Tibial nerve (tissue), 4 donors: Measurements from ENCODE around the gene SPG11. TPM values are rescaled to one million over a fixed set of nuclear protein-coding genes. Genes with fewer than 3 reads are reported as not detected.
"Not testable (repeated sequence)": the region's sequence is repeated elsewhere in the genome, so short reads cannot be mapped to it uniquely, and the experiment has no call there.

Experiments
- DNase-seq, 2 donors: peaks; one replicate each; pipeline ENCODE4 v3.0.0-alpha.2; 2019; ENCODE audit warnings: low spot score in 2 of 2
- H3K27ac ChIP-seq, 4 donors: fragments of 200-600 bp; sonication (generic) in 3 of 4; one replicate each; pipeline ENCODE4 v1.5.1; 2017 to 2019; ENCODE audit warnings: mild to moderate bottlenecking in 1 of 4
- H3K27me3 ChIP-seq, 2 donors: fragments of 200-600 bp; sonication (generic) in 1 of 2; one replicate each; pipeline versions ENCODE4 v1.5.1 to v1.6.0; 2017 to 2019
- H3K36me3 ChIP-seq, 3 donors: fragments of 200-600 bp; sonication (generic); one replicate each; pipeline ENCODE4 v1.5.1; 2018 to 2019
- H3K4me1 ChIP-seq, 4 donors: fragments of 200-600 bp; sonication (generic) in 3 of 4; one replicate each; pipeline ENCODE4 v1.5.1; 2017 to 2019
- H3K4me3 ChIP-seq, 4 donors: fragments of 200-600 bp; sonication (generic) in 3 of 4; one replicate each; pipeline ENCODE4 v1.5.1; 2017 to 2019; ENCODE audit warnings: mild to moderate bottlenecking in 1 of 4, moderate library complexity in 1 of 4
- H3K9me3 ChIP-seq, 4 donors: fragments of 200-600 bp; sonication (generic) in 3 of 4; one replicate each; pipeline ENCODE4 v1.5.1; 2017 to 2019
- CTCF ChIP-seq, 5 experiments: fragments of 200-600 bp in 3 of 5; fragments of 450-650 bp in 2 of 5; sonication (generic) in 3 of 5; IDR thresholded peaks; one replicate each; pipeline ENCODE4 v1.5.1; 2016 to 2019; ENCODE audit warnings: antibody characterized with exemption in 5 of 5, mild to moderate bottlenecking in 3 of 5, moderate library complexity in 2 of 5
- EP300 ChIP-seq, 2 donors: sonication (generic); formaldehyde crosslinking; IDR thresholded peaks; one replicate each; pipeline ENCODE4 v1.6.1; 2017; ENCODE audit warnings: antibody characterized with exemption in 2 of 2, mild to moderate bottlenecking in 1 of 2
- POLR2A ChIP-seq, 2 donors: fragments of 450-650 bp; IDR thresholded peaks; one replicate each; pipeline ENCODE4 v1.6.1; 2017; ENCODE audit warnings: antibody characterized with exemption in 2 of 2, mild to moderate bottlenecking in 2 of 2, moderate library complexity in 2 of 2
- WGBS, 2 donors: methylation state at CpG; one replicate each; pipeline ENCODE4 v1.1.5; 2018; 5-methylcytosine and 5-hydroxymethylcytosine counted together
- total RNA-seq, 4 donors: library from RNA; depleted of rRNA; stranded (reverse); fragments of >200 nt; gene quantifications; one replicate each; pipeline ENCODE4 v1.1.0, GENCODE V29; 2016

SPG11 gene
- total RNA-seq, 4 donors from 2014 or later = 65.5 to 157 (median 96.2) TPM

GRCh38 chr15:44636976-44637375 is 26.5 kb downstream of the SPG11 start:
- WGBS, 2 donors = 80 to 81% methylated on average over 1 of the region's 1 CpG
- H3K4me3 ChIP-seq = no peak overlapping the region
- no peaks in the 10 kb centered on the region for H3K27me3 ChIP-seq
- no peak overlapping the region for H3K27ac ChIP-seq
- no peaks in the 10 kb centered on the region for H3K9me3 ChIP-seq
- H3K36me3 ChIP-seq = peaks cover 2 to 82% (median 10%) of the 10 kb centered on the region in 3 donors
- H3K4me1 ChIP-seq = no peaks in the 10 kb centered on the region
- no peak for DNase-seq
- TF ChIP-seq POLR2A (IDR thresholded peaks at IDR 0.05) = no peak

- Histone ChIP-seq H3K36me3 (peaks cover 2 to 90% (median 14%) of the 10 kb centered on the region in 3 donors), H3K9me3 (no peaks in the 10 kb centered on the region), H3K4me1 (no peaks in the 10 kb centered on the region), H3K27ac (no peak overlapping the region), H3K4me3 (no peak overlapping the region), H3K27me3 (no peaks in the 10 kb centered on the region)
- TF ChIP-seq CTCF (IDR thresholded peaks at IDR 0.05) (no peak), POLR2A (IDR thresholded peaks at IDR 0.05) (no peak), EP300 (IDR thresholded peaks at IDR 0.05) (no peak)
- 91 to 93% methylated on average over 5 of the region's 5 CpGs for WGBS, 2 donors
- DNase-seq = no peak
These were observed 29.9 kb downstream of the SPG11 start for GRCh38 chr15:44633603-44634002.

GRCh38 chr15:44625286-44625685 is 38.2 kb downstream of the SPG11 start:
- H3K36me3 ChIP-seq = peaks cover 5 to 99% (median 10%) of the 10 kb centered on the region in 3 donors
- H3K9me3 ChIP-seq, DNase-seq, H3K27me3 ChIP-seq, H3K27ac ChIP-seq, H3K4me1 ChIP-seq, H3K4me3 ChIP-seq: not testable (repeated sequence)
- 96% methylated on average over 2 of the region's 2 CpGs for WGBS, 2 donors

GRCh38 chr15:44623178-44623577 is 40.3 kb downstream of the SPG11 start:
- H3K36me3 ChIP-seq = peaks cover 5 to 99% (median 7%) of the 10 kb centered on the region in 3 donors
- no peak for DNase-seq
- H3K27me3 ChIP-seq = no peaks in the 10 kb centered on the region
- no peak overlapping the region for H3K4me3 ChIP-seq
- no peaks in the 10 kb centered on the region for H3K4me1 ChIP-seq
- no peak for TF ChIP-seq EP300 (IDR thresholded peaks at IDR 0.05)
- TF ChIP-seq POLR2A (IDR thresholded peaks at IDR 0.05) = no peak
- no peaks in the 10 kb centered on the region for H3K9me3 ChIP-seq
- H3K27ac ChIP-seq = no peak overlapping the region

GRCh38 chr15:44620081-44620480 is 43.4 kb downstream of the SPG11 start:
- Histone ChIP-seq H3K36me3 (peaks cover 0 to 100% (median under 1%) of the 10 kb centered on the region in 3 donors), H3K9me3 (no peaks in the 10 kb centered on the region), H3K4me3 (no peak overlapping the region), H3K27me3 (no peaks in the 10 kb centered on the region), H3K27ac (no peak overlapping the region), H3K4me1 (no peaks in the 10 kb centered on the region)
- no peak for TF ChIP-seq EP300 (IDR thresholded peaks at IDR 0.05)
- no peak for TF ChIP-seq POLR2A (IDR thresholded peaks at IDR 0.05)
- no peak for TF ChIP-seq CTCF (IDR thresholded peaks at IDR 0.05)
- 97 to 100% methylated on average over 1 of the region's 1 CpG for WGBS, 2 donors
- DNase-seq = no peak

GRCh38 chr15:44616974-44617373 is 46.5 kb downstream of the SPG11 start:
- TF ChIP-seq EP300 (IDR thresholded peaks at IDR 0.05) (no peak), CTCF (IDR thresholded peaks at IDR 0.05) (no peak), POLR2A (IDR thresholded peaks at IDR 0.05) (no peak)
- WGBS, 2 donors = 63 to 100% methylated on average over 2 of the region's 2 CpGs
- H3K27me3 ChIP-seq = no peaks in the 10 kb centered on the region
- H3K36me3 ChIP-seq = peaks cover 0 to 100% (median 10%) of the 10 kb centered on the region in 3 donors
- H3K4me1 ChIP-seq = no peaks in the 10 kb centered on the region
- no peak for DNase-seq
- no peak overlapping the region for H3K4me3 ChIP-seq
- no peak overlapping the region for H3K27ac ChIP-seq
- H3K9me3 ChIP-seq = no peaks in the 10 kb centered on the region

GRCh38 chr15:44606740-44607139 is 56.7 kb downstream of the SPG11 start:
- peaks cover 0 to 87% (median 0%) of the 10 kb centered on the region in 3 donors for H3K36me3 ChIP-seq
- no peaks in the 10 kb centered on the region for H3K27me3 ChIP-seq
- 77 to 84% methylated on average over 1 of the region's 1 CpG for WGBS, 2 donors
- no peak for DNase-seq
- H3K4me3 ChIP-seq = no peak overlapping the region
- TF ChIP-seq CTCF (IDR thresholded peaks at IDR 0.05) (no peak), POLR2A (IDR thresholded peaks at IDR 0.05) (no peak), EP300 (IDR thresholded peaks at IDR 0.05) (no peak)
- no peak overlapping the region for H3K27ac ChIP-seq
- no peaks in the 10 kb centered on the region for H3K9me3 ChIP-seq
- no peaks in the 10 kb centered on the region for H3K4me1 ChIP-seq
